ENCODE data around the gene YIPF5. TPM values are rescaled to one million over a fixed set of nuclear protein-coding genes. Genes with fewer than 3 reads are reported as not detected.

YIPF5 gene
- total RNA-seq, 1 experiment from 2014 or later: 24.1 TPM

- ATAC-seq (no peak), DNase-seq (no peak)
- no peak overlapping the region for H3K9ac ChIP-seq (ENCODE audit: low read length)
- H3K4me1 ChIP-seq (ENCODE audit: insufficient read depth, low read length): peaks cover 7% of the 10 kb centered on the region; the same call in 1 of the 2 replicates
- H3K9me2 ChIP-seq (replicated peaks; ENCODE audit: low read length): no peaks in the 10 kb centered on the region
- ChIA-PET POLR2A (ENCODE audit: unreplicated experiment) (no interaction called here), CTCF (interaction anchor here (0.6 kb wide), 1 partner anchor 1075 kb away, joined by 6 read pairs; no protein-coding TSS in a partner anchor)
- no peaks in the 10 kb centered on the region for H3K9me3 ChIP-seq (ENCODE audit: low read length)
- no peaks in the 10 kb centered on the region for H3K27me3 ChIP-seq (ENCODE audit: low read length)
- no peaks in the 10 kb centered on the region for H3K36me3 ChIP-seq (ENCODE audit: low read depth, low read length)
- no peaks in the 10 kb centered on the region for H4K20me1 ChIP-seq (ENCODE audit: low read length)
- H3K4me2 ChIP-seq (ENCODE audit: low read length): no peak overlapping the region
- no peak overlapping the region for H2AFZ ChIP-seq (ENCODE audit: low read length)
- H3K79me2 ChIP-seq (ENCODE audit: low read length): no peaks in the 10 kb centered on the region
- no TSS peak for BruUV-seq (replicated peaks)
- H3F3A ChIP-seq (ENCODE audit: low read length, unreplicated experiment): no peaks in the 10 kb centered on the region
- TF ChIP-seq EZH2 (IDR thresholded peaks at IDR 0.05; ENCODE audit: low read length, unreplicated experiment) (no peak), CTCF (conservative IDR thresholded peaks at IDR 0.05; ENCODE audit: low read depth, low read length) (no peak), EZH2phosphoT487 (IDR thresholded peaks at IDR 0.05; ENCODE audit: borderline replicate concordance, low read length) (no peak)
- no peak overlapping the region for H3K27ac ChIP-seq (ENCODE audit: low read length)
- intact Hi-C loops (cut with micrococcal nuclease): no loop called here
- H3K4me3 ChIP-seq (ENCODE audit: low read length): no peak overlapping the region
Measured at GRCh38 chr5:144139586-144139985, 30.9 kb downstream of the YIPF5 start.

DNA sequence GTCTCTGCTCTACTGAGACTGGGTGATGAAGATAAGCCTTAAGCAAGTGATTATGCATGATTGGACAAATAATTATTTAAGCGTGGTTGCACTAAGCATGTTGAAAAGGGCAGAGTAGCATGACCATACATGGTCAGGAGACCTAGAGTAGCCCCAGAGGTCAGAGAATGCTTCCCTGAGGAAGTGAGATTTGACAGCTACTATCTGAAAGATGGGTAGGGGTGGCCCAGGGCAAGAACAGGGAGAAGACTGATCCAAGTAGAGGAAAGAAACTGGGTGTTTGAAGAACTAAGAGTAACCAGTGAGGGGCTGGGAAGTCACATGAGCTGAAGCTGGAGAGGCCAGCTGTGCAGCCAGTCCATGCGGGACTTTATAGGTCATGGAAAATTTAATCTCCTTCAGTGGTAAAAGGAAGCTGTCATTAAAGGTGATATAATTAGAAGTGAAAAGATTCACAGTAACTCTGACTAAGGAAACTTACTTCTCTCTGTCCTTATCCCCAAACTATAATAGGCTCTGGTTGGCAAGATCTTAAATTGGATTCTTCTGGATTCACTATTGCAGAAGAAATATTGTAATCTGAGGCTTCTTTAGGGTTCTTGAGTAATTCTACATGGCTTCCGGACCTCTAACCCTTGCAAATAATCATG lies 35.2 kb downstream of the YIPF5 start:
- no peak for TF ChIP-seq EZH2 (IDR thresholded peaks at IDR 0.05; ENCODE audit: low read length, unreplicated experiment)
- TF ChIP-seq CTCF (conservative IDR thresholded peaks at IDR 0.05; ENCODE audit: low read depth, low read length): no peak
- TF ChIP-seq EZH2phosphoT487 (IDR thresholded peaks at IDR 0.05; ENCODE audit: borderline replicate concordance, low read length): no peak
- no peak overlapping the region for H2AFZ ChIP-seq (ENCODE audit: low read length)
- H3K9me2 ChIP-seq (replicated peaks; ENCODE audit: low read length): no peaks in the 10 kb centered on the region
- H3K9me3 ChIP-seq (ENCODE audit: low read length): no peaks in the 10 kb centered on the region
- DNase-seq (no peak), ATAC-seq (no peak)
- no peaks in the 10 kb centered on the region for H3K27me3 ChIP-seq (ENCODE audit: low read length)
- CTCF ChIA-PET: no interaction called here
- POLR2A ChIA-PET (ENCODE audit: unreplicated experiment): no interaction called here
- H3K9ac ChIP-seq (ENCODE audit: low read length): no peak overlapping the region
- no peaks in the 10 kb centered on the region for H3K79me2 ChIP-seq (ENCODE audit: low read length)
- no peaks in the 10 kb centered on the region for H3F3A ChIP-seq (ENCODE audit: low read length, unreplicated experiment)
- no peaks in the 10 kb centered on the region for H3K4me1 ChIP-seq (ENCODE audit: insufficient read depth, low read length)
- H3K27ac ChIP-seq (ENCODE audit: low read length): no peak overlapping the region
- no peaks in the 10 kb centered on the region for H4K20me1 ChIP-seq (ENCODE audit: low read length)
- intact Hi-C loops (cut with micrococcal nuclease): no loop called here
- no peaks in the 10 kb centered on the region for H3K36me3 ChIP-seq (ENCODE audit: low read depth, low read length)
- no TSS peak for BruUV-seq (replicated peaks)
- H3K4me3 ChIP-seq (ENCODE audit: low read length): no peak overlapping the region
- no peak overlapping the region for H3K4me2 ChIP-seq (ENCODE audit: low read length)

DNA sequence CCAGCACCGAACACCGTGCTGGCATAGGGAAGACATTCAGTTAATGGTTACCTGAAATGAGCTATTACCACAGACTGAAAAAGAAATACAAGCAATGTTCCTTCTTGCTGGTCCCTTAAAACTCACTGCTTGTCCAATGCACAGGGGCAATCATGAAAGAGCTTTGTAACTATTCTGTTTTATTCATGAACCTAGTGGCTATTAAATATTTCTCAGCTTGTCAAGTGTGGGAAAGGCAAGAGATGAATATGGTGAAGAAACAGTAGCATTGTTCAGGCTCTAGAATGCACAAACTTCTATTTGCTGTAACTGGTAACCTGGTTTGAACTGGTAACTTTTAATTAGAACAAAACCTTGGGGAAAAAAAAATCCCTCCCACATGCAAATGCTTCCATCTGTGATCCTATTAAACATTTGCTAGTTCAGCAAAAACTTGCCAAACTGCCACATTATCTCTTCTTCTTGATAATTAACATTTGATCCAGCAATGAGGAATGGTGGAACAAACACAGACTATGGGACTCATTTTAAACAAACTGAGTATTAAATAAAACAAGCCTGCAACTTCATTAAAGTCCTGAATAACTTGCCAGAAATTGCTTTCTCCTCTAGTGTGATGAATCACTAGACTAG lies 36.1 kb downstream of the YIPF5 start:
- Histone ChIP-seq H3F3A (ENCODE audit: low read length, unreplicated experiment) (no peaks in the 10 kb centered on the region), H3K9me2 (replicated peaks; ENCODE audit: low read length) (no peaks in the 10 kb centered on the region), H3K9me3 (ENCODE audit: low read length) (no peaks in the 10 kb centered on the region), H3K4me3 (ENCODE audit: low read length) (no peak overlapping the region), H2AFZ (ENCODE audit: low read length) (no peak overlapping the region), H3K4me1 (ENCODE audit: insufficient read depth, low read length) (no peaks in the 10 kb centered on the region), H4K20me1 (ENCODE audit: low read length) (no peaks in the 10 kb centered on the region), H3K36me3 (ENCODE audit: low read depth, low read length) (no peaks in the 10 kb centered on the region), H3K9ac (ENCODE audit: low read length) (no peak overlapping the region), H3K79me2 (ENCODE audit: low read length) (no peaks in the 10 kb centered on the region), H3K27me3 (ENCODE audit: low read length) (no peaks in the 10 kb centered on the region), H3K4me2 (ENCODE audit: low read length) (no peak overlapping the region), H3K27ac (ENCODE audit: low read length) (no peak overlapping the region)
- DNase-seq (no peak), ATAC-seq (no peak)
- BruUV-seq (replicated peaks): no TSS peak
- ChIA-PET POLR2A (ENCODE audit: unreplicated experiment) (no interaction called here), CTCF (no interaction called here)
- no peak for TF ChIP-seq EZH2 (IDR thresholded peaks at IDR 0.05; ENCODE audit: low read length, unreplicated experiment)
- TF ChIP-seq EZH2phosphoT487 (IDR thresholded peaks at IDR 0.05; ENCODE audit: borderline replicate concordance, low read length): no peak
- TF ChIP-seq CTCF (conservative IDR thresholded peaks at IDR 0.05; ENCODE audit: low read depth, low read length): no peak
- intact Hi-C loops (cut with micrococcal nuclease): no loop called here

Measured in PC-3 (cell line).